Hypothalamus (tissue), 51 donors: ENCODE measurements around the gene NTS.

Experiments
- DNase-seq, 51 donors: peaks; one replicate each; lab custom pipeline; 2025; lab: John Stamatoyannopoulos, UW

NTS gene, protein sequence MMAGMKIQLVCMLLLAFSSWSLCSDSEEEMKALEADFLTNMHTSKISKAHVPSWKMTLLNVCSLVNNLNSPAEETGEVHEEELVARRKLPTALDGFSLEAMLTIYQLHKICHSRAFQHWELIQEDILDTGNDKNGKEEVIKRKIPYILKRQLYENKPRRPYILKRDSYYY

DNA sequence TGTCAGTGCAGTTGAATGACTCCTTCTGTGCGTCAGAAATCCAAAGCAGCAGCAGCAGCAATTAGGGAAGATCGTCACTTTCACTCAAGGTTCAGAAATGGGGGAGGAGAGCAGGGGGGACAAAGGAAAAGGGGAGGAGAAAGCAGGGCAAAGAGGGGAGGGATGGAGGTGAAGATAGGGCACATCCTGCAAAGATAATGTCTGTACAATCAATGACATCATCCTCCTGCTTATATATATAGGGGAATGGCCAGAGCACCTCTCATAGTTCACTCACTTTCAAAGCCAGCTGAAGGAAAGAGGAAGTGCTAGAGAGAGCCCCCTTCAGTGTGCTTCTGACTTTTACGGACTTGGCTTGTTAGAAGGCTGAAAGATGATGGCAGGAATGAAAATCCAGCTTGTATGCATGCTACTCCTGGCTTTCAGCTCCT is at the start of gene NTS:
Gene NTS (plus strand): TSS at position 265 of the 431 bp plus-strand sequence. CDS start 109 bp downstream, at position 374.
- DNase-seq = no peak

DNA sequence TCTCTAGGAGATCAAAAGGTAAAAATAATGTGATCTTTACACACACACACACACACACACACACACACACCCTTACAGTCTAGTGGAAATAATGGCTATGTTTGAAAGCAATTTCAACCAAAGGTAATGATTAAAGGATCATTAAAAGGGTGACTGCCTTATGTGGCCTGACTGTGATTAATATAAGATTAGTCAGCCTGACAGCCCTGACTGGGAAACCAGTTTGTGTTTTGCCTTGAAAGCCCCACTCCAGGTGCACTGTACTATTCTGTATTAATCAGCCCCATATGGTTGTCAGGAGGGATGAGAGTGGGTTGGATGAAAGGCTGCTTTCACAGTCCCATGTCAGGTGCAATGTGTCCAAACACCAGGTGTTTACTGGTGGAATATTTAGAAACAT is 48.3 kb upstream of the NTS start:
- no peak for DNase-seq

DNA sequence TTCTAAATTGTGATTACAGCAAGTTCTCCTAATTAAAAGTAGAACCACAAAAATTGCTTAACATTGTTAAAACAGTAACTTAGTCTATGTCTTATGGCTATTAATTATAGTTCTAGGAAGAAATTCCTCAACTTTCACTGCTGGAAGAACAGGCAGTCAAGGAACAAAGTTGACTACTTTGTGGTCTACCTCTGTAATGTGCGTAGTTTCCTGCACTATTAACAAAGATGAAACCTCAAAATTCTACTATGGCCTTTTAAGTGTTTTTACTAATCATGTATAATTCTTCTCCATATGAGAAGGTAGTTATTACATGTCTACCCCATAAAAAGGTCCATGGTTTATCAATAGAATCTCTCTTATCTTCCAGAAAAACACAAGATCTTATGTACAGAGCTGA is 45.5 kb upstream of the NTS start:
- no peak for DNase-seq

DNA sequence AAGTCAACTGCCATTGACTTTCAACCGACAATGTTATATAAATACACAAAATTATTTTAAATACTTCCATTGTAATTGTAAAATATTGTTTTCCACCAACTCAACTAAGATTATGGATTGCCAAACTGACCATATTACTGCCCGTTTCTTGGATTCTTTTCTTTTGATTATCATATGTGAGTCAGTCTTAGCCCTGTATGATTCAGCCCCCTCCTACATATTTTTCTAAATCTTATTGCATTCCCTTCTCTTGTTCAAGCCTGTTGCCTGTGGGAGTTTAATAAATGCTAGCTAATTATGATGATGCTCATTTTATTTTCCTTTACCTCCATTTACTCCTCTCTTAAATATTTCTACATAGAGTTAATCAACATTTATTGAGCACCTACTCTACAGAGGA is 44.7 kb upstream of the NTS start:
- no peak for DNase-seq

DNA sequence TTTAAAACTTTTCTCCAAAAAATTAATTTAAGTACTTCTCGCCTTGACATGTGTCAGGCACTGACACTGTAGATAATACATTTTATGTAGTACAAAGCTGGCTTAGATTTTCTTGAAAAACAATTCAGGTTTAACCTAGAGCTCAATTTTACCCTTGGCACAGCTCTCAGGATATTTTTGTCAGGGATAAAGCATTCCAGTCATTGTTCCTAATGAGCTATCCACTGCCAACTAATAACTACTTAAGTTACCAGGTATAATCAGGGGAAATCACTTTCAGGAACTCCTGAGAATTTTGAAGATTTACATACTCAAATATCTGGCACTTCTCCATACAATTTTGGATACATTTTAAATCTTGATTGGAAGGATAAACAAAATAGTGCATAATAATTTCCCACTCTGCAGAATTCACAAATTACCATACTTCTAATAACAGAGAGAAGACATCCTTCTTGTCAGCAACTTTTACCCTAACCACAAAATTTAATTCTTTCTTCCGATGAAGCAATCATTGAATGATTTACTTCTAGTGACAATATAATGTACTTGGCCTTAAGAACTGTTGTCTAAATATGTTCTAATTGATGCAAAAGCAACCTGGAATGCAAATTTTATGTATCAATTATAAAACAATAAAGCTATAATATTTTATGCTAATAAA is 42.6 kb upstream of the NTS start:
- no peak for DNase-seq

DNA sequence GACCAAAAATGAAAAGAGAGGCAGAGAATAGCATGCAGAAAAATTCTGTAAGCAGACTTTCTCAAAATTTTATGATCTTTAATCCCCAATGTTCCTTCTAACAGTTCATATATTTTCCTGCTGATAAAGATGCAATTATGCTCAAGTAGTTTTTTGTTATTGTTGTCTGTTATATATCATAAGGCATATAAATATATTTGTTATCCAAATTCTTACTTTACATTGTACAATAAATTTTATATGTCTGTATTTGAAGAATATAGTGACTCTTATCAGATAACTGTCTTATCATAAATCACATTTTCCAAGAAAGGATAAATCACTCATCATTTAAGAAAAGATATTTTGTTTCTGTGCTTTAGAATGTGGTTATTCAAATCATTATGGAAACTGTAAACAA is 40.5 kb upstream of the NTS start:
- DNase-seq = no peak

DNA sequence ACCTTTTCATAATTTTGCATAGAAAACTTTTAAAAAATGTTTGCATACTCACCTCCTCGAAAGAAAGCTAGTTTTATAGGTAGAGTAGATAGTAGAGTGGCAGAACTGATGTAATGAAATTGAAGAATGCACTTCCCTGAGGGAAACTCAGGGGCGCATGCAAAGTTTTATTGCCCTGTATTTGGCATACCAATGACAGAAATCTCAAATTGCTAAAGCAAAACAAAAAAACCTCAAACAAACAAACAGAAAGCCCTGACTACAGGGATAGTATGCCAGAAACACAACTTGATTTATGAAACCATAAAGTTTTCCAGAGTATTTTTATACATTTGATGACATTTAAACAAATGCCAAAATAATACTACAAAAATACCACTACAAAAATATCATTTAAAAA is 39.7 kb upstream of the NTS start:
- no peak for DNase-seq

DNA sequence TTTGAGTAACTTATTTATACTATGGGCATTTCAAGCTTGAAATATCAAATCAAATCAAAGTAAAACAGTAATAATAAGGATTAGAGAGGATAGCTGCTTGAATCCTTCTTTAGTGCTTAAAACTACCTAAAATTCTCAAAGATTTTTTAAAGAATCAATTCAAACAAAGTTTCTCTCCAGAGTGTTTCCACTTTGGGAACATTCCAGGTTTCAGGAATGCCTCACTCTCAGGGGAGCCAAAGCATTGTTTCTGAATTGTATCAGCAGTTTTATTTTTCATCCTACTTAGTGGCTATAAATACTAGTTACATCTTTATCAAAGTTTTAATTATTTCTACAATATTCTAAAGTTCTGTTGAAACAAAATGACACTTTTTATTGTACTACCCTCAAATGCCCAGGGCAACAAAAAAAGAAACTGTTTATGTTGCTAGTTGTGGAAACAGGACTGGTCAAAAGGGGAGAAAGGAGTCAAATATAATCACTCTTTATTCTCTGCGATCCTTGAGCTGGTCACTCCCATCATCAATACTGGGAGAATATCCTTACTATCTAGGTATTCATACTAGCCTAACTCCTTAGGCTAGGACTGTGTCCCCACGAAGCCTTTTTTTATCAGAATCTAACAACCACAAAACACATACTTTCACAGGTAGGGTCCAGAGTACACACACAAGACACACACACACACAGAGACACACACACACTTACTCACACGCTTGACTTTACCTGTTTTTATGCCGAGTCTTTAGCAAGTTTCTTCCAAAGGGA is 38.5 kb upstream of the NTS start:
- no peak for DNase-seq

DNA sequence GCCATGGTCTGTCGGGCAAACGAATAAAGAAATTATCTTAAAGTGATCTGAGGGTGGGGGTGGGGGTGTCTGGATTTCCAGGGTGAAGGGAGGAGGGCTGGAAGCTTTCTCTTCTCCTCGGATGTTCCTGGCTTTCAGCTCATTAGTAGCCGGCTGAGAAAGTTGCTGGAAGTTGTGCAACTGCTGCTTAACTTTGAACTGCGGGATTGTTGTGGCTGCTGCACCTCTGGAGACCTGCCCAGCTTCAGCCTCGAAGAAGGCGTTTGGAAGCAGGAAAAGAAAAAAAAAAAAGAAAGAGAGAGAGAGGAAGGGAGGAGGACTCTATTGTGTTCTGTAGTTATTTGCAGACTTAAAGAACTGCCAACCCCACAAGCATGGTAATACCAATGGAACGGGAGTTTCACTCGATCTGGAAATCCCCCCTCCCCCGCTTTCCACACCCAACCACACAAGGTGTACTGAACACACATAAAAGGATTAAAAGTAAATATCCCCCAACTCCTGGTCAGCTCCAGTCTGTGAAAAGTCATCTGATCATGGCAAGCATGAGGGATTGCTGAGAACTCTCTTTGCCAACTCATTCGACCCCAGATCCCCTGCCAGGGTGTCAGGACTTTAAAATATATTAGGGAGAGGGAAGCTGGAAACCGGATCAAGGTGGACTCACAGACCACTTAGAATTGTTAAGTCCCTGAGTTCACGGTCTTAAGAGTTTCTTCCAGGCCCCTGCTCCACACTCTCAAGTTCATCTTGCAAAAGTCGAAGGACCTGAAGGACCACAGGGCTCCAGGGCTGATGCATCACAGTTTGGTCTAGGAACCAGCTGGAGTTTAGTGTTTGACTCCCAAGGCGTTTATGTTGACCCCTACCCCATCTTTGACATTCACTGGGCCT is 37.7 kb upstream of the NTS start, which contains the start of gene RASSF9:
Gene RASSF9 (minus strand): TSS at position 213 of the 894 bp plus-strand sequence. CDS start 208 bp downstream, at position 5.
- peak in 22 of 51 donors; percentile 3 to 46 (median 23) for DNase-seq

DNA sequence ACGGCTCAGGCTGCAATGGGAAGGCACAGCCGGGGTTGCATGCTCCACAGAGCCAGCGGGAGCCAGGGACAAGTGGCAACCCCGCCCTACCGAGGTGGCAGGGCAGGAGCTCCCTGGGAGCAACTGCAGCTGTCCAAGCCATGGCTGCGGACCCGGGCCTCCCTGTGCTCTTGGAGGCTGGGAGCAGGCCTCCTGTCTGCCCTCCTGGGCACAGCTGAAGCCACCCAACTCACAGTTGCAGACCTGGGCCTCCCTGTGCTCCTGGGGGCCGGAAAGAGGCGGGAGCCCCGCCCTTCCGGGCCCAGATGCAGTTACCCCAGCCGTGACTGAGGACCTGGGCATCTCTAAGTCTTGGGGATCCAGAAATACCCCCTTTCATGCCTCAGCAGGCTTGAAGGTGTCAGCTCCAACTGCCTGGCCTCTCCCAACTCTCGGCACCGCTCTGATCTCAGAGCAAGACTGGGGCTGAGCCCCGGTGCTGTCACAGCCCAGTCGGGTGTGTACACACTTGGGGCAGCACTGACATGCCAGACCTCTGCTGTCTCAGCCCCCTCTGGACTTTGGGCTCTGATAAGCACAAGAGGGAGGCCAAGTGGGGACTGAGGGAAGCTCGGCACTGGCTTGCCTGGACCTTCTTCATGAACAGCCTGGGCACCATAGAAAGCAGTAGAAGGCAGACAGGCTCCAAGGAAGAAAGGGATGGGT is 30.3 kb upstream of the NTS start:
- no peak for DNase-seq

DNA sequence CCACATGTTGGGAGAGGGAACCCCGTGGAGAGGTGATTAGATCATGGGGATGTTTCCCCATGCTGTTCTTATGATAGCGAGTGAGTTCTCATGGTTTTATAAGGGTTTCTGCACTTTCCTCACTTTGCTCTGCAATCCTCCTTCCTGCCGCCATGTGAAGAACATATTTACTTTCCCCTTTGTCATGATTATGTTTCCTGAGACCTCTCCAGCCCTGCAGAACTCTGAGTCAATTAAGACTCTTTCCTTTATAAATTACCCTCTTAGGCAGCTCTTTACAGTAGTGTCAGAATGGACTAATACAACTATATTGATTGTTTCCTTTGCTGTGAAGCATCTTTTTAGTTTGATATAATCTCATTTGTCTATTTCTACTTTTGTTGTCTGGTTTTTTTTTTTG is 24.8 kb upstream of the NTS start:
- DNase-seq = no peak

DNA sequence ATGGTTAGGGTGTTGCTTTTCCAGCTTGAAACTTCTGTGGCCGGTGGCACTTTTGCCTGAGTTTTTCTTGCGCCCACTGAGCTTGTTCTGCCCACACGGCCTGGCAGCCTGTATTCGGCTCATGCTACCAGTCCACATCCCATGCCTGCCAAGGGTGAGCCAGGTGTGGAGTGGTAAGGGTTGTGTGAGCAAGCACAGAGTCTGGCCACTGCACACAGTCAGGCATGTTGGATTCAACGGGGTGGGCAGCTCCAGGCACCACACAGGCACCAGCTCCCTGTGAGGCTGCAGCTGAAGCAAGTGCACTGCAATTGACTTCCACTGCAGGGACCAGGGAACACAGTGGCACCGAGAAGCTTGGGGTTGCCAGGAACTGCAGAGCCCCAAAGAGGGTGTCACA is 18.8 kb upstream of the NTS start:
- no peak for DNase-seq

DNA sequence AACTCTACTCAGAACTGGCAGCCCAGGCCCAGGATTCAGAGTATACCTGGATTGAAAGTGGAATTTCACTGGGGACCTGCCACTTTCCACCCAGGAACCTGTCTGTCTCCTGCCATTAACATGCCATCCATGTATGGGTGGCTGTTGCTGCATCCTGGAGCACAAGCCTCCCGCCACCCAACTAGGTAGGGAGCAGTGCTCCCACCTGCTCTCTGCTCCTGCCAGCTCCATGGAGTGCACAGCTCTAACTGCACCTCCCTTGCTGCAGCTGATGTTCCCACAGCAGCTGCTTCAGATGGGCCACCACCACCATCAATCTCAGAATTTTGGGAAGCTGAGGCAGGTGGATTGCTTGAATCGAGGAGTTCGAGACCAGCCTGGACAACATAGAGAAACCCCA is 17.1 kb upstream of the NTS start:
- no peak for DNase-seq

DNA sequence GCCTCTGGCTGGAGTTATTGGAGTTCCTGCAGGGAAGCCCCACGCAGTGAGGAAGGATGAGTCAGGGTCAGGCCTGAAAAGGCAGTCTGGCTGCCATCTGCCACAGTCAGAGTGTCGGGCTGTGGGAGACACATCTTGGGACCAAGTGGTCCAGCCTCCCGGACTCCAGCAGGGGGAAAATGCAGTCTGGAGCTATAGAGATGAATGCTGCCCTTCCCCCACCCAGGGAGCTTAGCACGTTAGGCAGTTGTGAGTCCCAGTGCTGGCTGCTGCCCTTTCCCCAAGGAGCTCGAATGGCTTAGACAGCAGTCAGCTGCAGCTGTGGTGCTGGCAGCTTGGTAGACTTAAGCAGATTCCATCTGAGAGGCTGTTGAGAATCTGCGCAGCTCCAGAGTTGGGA is 8.2 kb upstream of the NTS start:
- no peak for DNase-seq

DNA sequence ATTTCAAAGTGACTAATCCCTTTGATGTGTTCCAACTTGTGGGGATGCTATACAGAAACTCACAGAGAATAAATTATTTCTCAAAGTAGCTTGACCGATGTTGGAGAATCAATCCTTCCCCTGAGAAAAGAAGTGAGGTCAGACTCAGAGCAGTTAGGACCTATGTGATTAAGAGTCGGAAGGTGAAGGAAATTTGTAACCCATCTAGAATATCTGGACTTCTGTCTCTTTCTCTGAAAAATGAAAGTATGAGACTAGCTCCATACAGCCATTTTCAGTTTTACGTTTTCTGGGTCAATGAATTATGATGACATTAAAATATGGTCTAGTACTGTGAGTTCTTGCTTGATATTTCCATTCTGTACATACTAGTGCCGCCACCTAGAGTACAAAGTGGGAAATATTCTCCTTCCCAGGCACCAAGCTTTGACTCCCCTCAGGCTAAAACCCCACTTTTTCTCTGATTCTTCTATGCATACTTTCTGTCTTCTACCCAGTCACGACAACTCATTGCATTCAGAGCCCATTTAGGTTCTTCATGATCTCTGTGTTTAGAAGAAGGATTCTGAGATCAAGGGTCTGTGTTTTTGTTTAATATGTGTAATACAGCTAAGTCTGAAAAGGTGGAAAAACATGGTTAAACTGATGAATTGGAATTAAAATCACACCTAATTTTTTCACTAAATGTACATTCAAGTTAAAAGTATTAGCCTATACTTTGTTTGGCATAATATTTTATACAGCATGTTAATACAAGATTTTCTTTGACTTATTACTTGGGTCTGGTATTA is 6.9 kb upstream of the NTS start:
- peak in 4 of 51 donors; percentile 2 to 41 (median 9) for DNase-seq

DNA sequence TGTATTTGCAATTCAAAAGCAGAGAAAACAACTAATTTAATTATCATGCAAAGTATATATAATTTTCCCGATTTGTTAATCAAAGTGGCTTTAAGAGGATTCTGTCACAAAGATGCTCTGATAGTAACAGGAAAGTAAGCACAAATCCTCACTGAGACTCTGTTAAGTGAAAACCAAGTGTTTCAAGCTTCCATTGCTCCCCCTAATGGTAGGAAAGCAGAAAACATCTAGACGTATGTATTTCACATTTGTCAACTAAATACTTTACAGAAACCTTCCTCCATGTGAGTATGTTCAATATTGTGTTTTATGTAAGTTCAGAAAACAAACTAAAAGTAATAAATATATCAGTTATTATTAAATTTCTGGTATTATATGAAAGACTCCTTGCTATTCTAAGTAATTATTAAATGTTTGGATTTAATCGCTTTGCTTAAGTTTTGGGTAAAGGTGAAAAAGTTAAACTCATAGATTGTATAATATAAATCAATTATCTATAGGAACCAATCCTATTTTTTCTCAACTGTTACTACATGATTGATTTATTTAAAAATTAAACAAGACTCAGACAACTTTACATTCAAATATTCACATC is 1.5 kb upstream of the NTS start:
- peak in 2 of 51 donors; percentile 3 to 11 for DNase-seq

DNA sequence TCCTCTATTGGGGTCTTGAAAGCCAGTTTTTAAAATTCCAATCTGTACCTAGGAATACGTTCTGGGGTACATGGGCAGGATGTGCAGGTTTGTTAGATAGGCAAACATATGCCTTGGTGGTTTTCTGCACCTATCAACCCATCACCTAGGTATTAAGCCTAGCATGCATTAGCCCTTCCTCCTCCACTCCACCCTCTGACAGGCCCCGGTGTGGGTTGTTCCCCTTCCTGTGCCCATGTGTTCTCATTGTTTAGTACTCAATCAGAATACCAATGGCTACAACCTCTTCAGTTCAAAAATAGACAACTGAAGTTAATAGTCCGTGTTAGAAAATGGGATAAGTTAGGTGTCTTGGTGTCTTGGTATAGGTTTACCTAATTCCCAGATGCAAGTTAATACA is 3.4 kb downstream of the NTS start:
- DNase-seq = no peak

DNA sequence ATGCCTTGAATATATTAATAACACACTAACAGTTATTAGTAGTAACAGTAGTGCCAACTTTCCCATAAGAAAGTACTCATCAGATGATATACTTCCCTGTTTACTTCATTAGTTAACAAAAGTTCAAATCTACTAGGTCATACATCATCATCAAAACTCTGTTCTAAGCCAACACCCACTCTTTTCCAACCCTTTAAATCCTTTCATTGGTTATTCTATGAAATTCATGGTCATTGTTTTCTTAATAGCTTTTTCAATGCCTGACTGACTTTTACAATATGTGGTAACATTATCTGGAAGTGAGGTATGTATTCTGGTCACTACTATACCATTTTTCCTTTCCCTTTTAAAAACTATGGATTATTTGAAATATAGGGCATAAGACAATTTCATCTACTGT is 9.7 kb downstream of the NTS start:
- no peak for DNase-seq

DNA sequence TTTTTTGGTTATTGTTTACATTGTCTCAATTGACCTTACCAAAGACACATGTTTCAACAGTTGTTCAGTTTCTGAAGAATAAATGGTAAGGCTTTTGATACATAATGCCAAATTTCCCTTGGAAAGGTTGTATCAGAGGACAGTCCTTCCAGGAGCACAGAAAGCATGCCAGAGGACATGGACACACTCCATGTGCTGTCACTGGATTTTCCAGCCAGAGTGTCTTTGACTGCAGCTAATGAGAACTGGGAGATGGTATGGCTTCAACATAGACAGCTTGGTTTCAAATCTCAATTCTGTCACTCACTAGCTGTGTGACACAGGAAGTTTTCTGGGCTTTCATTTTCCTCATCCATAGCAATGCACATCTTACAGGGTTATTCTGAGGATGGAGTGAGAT is 20.6 kb downstream of the NTS start:
- DNase-seq = no peak
